ENCODE data around the gene PVRIG.
"Not testable (repeated sequence)": the region's sequence is repeated elsewhere in the genome, so short reads cannot be mapped to it uniquely, and the experiment has no call there.

Gene PVRIG

DNA sequence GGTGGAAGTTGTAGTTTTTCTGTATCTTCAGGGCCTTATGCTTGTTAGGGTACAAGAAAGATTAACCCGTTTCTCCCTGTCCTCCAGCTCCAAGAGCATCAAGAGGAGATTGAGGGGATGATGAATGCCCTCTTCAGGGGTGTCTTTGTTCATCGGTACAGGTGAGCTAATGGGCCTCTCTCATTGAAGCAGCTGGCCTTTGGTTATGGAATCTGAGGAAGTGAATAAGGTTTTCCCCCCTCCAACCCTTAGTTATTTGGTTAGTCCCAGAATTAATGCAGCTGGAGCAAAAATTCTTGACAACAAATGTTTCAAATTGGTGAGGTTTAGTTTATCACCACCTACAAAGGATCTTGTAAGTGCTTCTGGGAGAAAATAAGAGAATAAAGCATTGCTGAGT lies 24.5 kb upstream of the PVRIG start:
- no peak for DNase-seq (ENCODE audit: low read depth)

GRCh38 chr7:100195901-100196322 lies 23.8 kb upstream of the PVRIG start:
- DNase-seq (ENCODE audit: low read depth): not testable (repeated sequence)

DNA sequence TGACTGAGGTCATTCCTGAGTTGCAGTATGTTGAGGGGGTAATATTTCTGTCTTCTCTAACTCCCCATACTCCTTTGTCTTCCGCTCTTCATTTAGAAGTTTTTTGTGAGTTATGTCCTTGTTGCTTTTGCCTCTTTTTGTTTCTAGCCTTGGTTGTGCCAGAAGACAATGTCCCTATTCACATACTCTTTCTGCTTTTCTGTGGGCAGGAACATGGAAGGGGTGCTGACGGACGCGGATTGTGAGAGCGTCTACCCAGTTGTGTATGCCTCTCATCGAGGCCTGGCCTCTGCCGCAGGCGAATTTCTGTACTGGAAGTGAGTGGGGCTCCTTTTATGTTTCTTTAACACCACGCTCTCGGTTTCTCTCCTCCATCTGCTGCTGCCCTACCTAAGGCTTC lies 21.5 kb upstream of the PVRIG start:
- no peak for DNase-seq (ENCODE audit: low read depth)

GRCh38 chr7:100200693-100201092 lies 19.1 kb upstream of the PVRIG start:
- no peak for DNase-seq (ENCODE audit: low read depth)

- DNase-seq (ENCODE audit: low read depth): no peak
These were observed 15.3 kb upstream of the PVRIG start for GRCh38 chr7:100204454-100204853.

GRCh38 chr7:100208911-100209408 lies 10.8 kb upstream of the PVRIG start:
- no peak for DNase-seq (ENCODE audit: low read depth)

- DNase-seq (ENCODE audit: low read depth): no peak
These were observed 10.3 kb upstream of the PVRIG start for GRCh38 chr7:100209493-100209892.

- DNase-seq (ENCODE audit: low read depth): no peak
These were observed 8.9 kb upstream of the PVRIG start for GRCh38 chr7:100210805-100211204.

DNA sequence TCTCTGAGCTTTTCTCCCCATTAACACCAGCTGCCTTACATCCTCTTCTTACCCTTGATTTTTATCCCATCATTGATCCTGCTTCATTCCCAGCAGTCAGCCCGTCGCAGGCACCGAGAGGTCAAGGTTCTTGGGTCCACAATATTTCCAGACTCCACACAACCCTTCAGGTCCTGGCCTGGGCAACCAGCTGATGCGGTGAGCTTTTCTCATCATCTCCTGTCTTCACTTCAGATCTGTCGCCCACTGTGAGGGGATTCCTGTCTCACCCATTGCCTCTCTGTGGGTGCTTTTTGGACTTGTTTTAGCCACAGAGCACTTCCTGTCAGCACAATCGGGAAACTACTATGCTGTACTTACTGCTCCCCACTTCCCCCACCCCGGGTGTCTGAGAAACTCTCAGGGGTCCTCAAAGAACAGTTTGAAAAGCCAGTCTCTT lies 8.4 kb upstream of the PVRIG start:
- no peak for DNase-seq (ENCODE audit: low read depth)

DNA sequence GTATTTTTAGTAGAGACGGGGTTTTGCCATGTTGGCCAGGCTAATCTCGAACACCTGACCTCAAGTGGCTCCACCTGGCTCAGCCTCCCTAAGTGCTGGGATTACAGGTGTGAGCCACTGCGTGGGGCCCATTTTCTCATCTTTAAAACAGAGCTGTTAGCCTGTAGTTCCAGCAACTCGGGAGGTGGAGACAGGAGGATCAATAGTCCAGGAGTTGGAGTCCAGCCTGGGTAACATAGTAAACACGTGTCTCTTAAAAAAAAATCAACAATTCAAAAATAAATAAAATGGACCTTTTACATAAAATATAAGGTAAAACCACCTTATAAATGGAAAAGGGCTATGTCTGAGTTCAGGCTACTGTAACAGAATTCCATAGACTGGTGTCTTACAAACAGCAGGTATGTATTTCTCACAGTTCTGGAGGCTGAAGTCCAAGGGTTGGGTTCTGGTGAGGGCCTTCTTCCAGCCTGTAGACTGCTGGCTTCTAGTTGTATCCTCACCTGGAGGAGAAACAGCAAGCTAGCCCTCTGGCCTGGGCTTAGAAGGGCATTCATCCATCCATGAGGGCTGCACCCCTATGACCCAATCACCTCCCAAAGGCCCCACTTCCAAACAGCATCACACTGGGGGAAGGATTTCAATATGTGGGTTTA lies 7.0 kb upstream of the PVRIG start:
- no peak for DNase-seq (ENCODE audit: low read depth)

- DNase-seq (ENCODE audit: low read depth): no peak
These were observed 6.1 kb upstream of the PVRIG start for GRCh38 chr7:100213672-100214071.

DNA sequence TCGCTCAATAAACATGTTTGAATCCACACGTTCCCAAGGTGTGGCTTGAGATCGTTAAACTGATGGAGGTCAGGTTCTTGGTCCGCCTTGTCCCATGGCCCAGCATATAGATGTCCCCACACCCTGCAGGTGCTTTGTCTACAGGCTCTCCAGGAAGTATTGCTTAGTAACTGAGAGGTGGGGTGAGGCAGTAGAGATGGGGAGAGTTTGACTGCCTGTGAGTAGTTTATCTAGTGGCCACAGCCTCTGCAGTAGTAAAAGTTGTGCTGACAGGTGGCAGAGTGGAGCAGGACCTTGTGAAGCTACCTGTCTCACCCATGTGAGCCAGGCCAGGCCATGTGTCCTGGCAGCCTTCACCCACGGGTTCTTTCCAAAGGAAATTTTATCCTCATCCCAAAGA lies 5.4 kb upstream of the PVRIG start:
- not testable (repeated sequence) for DNase-seq (ENCODE audit: low read depth)

DNA sequence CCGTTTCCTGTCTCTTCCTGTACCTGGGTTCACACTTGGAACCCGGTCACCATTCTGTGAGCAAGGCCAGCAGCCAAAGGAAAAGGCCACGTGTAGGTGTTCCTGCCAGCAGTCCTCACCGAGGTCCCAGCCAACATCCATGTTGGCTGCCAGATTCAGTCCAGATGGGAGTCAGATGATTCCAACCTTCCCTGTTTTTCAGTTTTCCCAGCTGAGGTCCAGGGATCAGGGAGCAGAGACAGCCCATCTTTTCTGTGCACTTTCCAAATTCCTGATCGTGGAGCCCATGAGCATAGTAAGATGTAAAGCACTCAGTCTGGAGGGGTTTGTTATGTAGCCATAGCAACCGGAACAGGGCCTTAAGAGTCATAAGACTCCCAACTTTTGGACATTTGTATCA lies 3.9 kb upstream of the PVRIG start:
- DNase-seq (ENCODE audit: low read depth): peak; percentile 10

- peak; percentile 20 for DNase-seq (ENCODE audit: low read depth)
These were observed 1.8 kb upstream of the PVRIG start for GRCh38 chr7:100217934-100218333.

GRCh38 chr7:100219271-100219737 lies 445 bp upstream of the PVRIG start:
- no peak for DNase-seq (ENCODE audit: low read depth)

- DNase-seq (ENCODE audit: low read depth): no peak
These were observed 959 bp downstream of the PVRIG start for GRCh38 chr7:100220586-100221230.

GRCh38 chr7:100221231-100221718 lies 1.5 kb downstream of the PVRIG start:
- DNase-seq (ENCODE audit: low read depth): no peak

GRCh38 chr7:100221767-100222444 lies 2.2 kb downstream of the PVRIG start:
- DNase-seq (ENCODE audit: low read depth): no peak

DNA sequence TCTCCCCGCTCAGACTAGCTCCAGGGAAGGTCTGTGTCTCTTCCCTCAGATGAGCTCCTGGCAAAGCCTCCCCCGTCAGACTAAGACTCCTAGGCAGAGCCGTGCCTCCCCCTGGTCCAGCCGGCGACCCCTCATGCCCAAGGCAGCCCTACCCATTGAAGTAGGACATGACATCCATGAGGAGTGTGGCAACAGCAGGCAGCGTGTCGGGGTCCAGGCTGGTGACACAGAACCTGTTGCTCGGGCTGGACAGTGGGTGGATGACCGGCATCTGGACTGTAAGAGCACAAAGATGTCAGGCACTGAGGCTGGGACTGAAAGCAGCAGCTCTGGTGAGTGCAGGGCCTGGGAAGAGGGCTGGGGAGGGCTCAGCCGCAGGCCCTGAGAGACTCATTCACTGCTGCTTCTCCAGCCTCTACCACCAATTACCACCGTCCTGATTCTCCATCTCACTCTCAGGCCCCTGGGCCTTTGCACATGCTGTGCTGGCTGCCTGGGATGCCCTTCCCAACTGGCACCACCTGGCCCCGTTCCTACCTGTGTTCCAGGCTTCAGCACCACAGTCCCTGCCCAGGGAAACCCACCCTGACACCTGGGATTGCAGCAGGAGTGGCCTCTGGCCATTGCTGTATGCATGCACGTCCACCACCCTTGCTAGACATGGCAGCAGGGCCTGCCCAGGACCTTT lies 2.8 kb downstream of the PVRIG start:
- no peak for DNase-seq (ENCODE audit: low read depth)

GRCh38 chr7:100223376-100223927 lies 3.7 kb downstream of the PVRIG start:
- not testable (repeated sequence) for DNase-seq (ENCODE audit: low read depth)

- DNase-seq (ENCODE audit: low read depth): not testable (repeated sequence)
These were observed 5.1 kb downstream of the PVRIG start for GRCh38 chr7:100224891-100225290.

Data from GM04504 (cell line).